Thyroid gland (tissue), 4 donors: ENCODE measurements around the gene ACTC1.

Experiments
- CTCF ChIP-seq, 6 experiments: fragments of 200-600 bp in 3 of 6; fragments of 450-650 bp in 3 of 6; sonication (generic) in 3 of 6; IDR thresholded peaks; one replicate each; pipeline ENCODE4 v1.5.1; 2016 to 2019; ENCODE audit warnings: antibody characterized with exemption in 6 of 6, mild to moderate bottlenecking in 2 of 6, inconsistent platforms in 1 of 6, moderate library complexity in 1 of 6
- POLR2A ChIP-seq, 2 donors: fragments of 450-650 bp; IDR thresholded peaks; one replicate each; pipeline ENCODE4 v1.6.1; 2017; ENCODE audit warnings: antibody characterized with exemption in 2 of 2, mild to moderate bottlenecking in 2 of 2, moderate library complexity in 1 of 2

GRCh38 chr15:34818526-34818925 is 23.2 kb upstream of the ACTC1 start:
- TF ChIP-seq POLR2A (IDR thresholded peaks at IDR 0.05) (no peak), CTCF (IDR thresholded peaks at IDR 0.05) (no peak)
